GM18499 (cell line): ENCODE results near the gene MLLT1.

Experiments used
- ATAC-seq: cut with Tn5 transposase; IDR thresholded peaks from one replicate; pipeline ENCODE4 v1.9.1; 2021; ENCODE audit warnings: moderate number of reproducible peaks; ENCODE audit not compliant: insufficient read depth, unreplicated experiment

Gene MLLT1

GRCh38 chr19:6224308-6224675, 55.5 kb downstream of the MLLT1 start:
- ATAC-seq: no peak

- no peak for ATAC-seq
Observed at GRCh38 chr19:6223461-6224307, 56.1 kb downstream of the MLLT1 start.

GRCh38 chr19:6222884-6223283, 56.9 kb downstream of the MLLT1 start:
- no peak for ATAC-seq

- ATAC-seq: no peak
Observed at GRCh38 chr19:6221878-6222746, 57.7 kb downstream of the MLLT1 start.

- ATAC-seq: no peak
Observed at GRCh38 chr19:6221220-6221877, 58.4 kb downstream of the MLLT1 start.

- no peak for ATAC-seq
Observed at GRCh38 chr19:6220385-6221191, 59.2 kb downstream of the MLLT1 start.

- ATAC-seq: no peak
Observed at GRCh38 chr19:6219586-6220290, 60.0 kb downstream of the MLLT1 start.

- ATAC-seq: no peak
Observed at GRCh38 chr19:6219147-6219525, 60.6 kb downstream of the MLLT1 start.

GRCh38 chr19:6218491-6219146, 61.2 kb downstream of the MLLT1 start:
- no peak for ATAC-seq

- ATAC-seq: no peak
Observed at GRCh38 chr19:6217752-6218334, 61.9 kb downstream of the MLLT1 start.

- ATAC-seq: no peak
Observed at GRCh38 chr19:6216996-6217751, 62.6 kb downstream of the MLLT1 start.

GRCh38 chr19:6216236-6216995, 63.4 kb downstream of the MLLT1 start:
- ATAC-seq: no peak

- no peak for ATAC-seq
Observed at GRCh38 chr19:6215701-6216235, 64.0 kb downstream of the MLLT1 start.

GRCh38 chr19:6214881-6215541, 64.8 kb downstream of the MLLT1 start:
- no peak for ATAC-seq

GRCh38 chr19:6213696-6214641, 65.8 kb downstream of the MLLT1 start:
- ATAC-seq: no peak

- ATAC-seq: no peak
Observed at GRCh38 chr19:6213266-6213595, 66.5 kb downstream of the MLLT1 start.
